Measurements from ENCODE around the gene CD1C.

- TF ChIP-seq, protein P1, sequence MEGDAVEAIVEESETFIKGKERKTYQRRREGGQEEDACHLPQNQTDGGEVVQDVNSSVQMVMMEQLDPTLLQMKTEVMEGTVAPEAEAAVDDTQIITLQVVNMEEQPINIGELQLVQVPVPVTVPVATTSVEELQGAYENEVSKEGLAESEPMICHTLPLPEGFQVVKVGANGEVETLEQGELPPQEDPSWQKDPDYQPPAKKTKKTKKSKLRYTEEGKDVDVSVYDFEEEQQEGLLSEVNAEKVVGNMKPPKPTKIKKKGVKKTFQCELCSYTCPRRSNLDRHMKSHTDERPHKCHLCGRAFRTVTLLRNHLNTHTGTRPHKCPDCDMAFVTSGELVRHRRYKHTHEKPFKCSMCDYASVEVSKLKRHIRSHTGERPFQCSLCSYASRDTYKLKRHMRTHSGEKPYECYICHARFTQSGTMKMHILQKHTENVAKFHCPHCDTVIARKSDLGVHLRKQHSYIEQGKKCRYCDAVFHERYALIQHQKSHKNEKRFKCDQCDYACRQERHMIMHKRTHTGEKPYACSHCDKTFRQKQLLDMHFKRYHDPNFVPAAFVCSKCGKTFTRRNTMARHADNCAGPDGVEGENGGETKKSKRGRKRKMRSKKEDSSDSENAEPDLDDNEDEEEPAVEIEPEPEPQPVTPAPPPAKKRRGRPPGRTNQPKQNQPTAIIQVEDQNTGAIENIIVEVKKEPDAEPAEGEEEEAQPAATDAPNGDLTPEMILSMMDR (IDR thresholded peaks at IDR 0.05; ENCODE audit: low read depth, low read length), result peak; percentile 49
- TF ChIP-seq POLR2A (IDR thresholded peaks at IDR 0.05; ENCODE audit: extremely low read depth, insufficient read length), result no peak
- TF ChIP-seq, protein P2, sequence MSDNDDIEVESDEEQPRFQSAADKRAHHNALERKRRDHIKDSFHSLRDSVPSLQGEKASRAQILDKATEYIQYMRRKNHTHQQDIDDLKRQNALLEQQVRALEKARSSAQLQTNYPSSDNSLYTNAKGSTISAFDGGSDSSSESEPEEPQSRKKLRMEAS (IDR thresholded peaks at IDR 0.05; ENCODE audit: low read depth, low read length), result no peak
Measured at GRCh38 chr1:158329733-158330132, 40.0 kb downstream of the CD1C start.

Measured in NB4 (cell line).